Calu3 (cell line): ENCODE data around the gene NAV1. TPM values are rescaled to one million over a fixed set of nuclear protein-coding genes. Genes with fewer than 3 reads are reported as not detected.

Experiments used
- BruUV-seq: library from RNA; stranded (reverse); fragments of 400-500 nt; replicated peaks from 2 replicates; lab custom pipeline; 2021; lab: Mats Ljungman, UMichigan
- CTCF ChIA-PET: fragments of 300-600 bp; sonication (Branson Sonifier 250); formaldehyde crosslinking; loops from one replicate; lab custom pipeline; 2022; ENCODE audit warnings: antibody characterized with exemption; lab: Charles Lee
- DNase-seq: peaks from one replicate; pipeline ENCODE4 v3.0.0; 2022
- H3K27ac Mint-ChIP-seq: one replicate; pipeline ENCODE4 v1.8.0; 2022; ENCODE audit warnings: mixed read lengths; ENCODE audit not compliant: unreplicated experiment
- H3K27me3 Mint-ChIP-seq: one replicate; pipeline ENCODE4 v1.8.0; 2022; ENCODE audit warnings: mixed read lengths; ENCODE audit not compliant: unreplicated experiment
- H3K36me3 Mint-ChIP-seq: one replicate; pipeline ENCODE4 v1.8.0; 2022; ENCODE audit warnings: mild to moderate bottlenecking, moderate library complexity, mixed read lengths; ENCODE audit not compliant: insufficient read depth, unreplicated experiment
- H3K4me1 Mint-ChIP-seq: one replicate; pipeline ENCODE4 v1.8.0; 2022; ENCODE audit warnings: mild to moderate bottlenecking, low read depth, mixed read lengths; ENCODE audit not compliant: unreplicated experiment
- H3K4me3 Mint-ChIP-seq: one replicate; pipeline ENCODE4 v1.8.0; 2022; ENCODE audit warnings: mild to moderate bottlenecking, low read depth, moderate library complexity, mixed read lengths; ENCODE audit not compliant: unreplicated experiment
- H3K9me3 Mint-ChIP-seq: one replicate; pipeline ENCODE4 v1.8.0; 2022; ENCODE audit warnings: low read depth, mixed read lengths; ENCODE audit not compliant: unreplicated experiment
- CTCF ChIP-seq: fragments of 200-600 bp; IDR thresholded peaks from one replicate; pipeline ENCODE4 v1.8.0; 2022; ENCODE audit warnings: antibody characterized with exemption; ENCODE audit not compliant: unreplicated experiment
- intact Hi-C: fragments of 100-400 bp; cut with micrococcal nuclease; formaldehyde crosslinking; loops from one replicate; pipeline ENCODE4 v1.10.0; 2022; ENCODE audit not compliant: unreplicated experiment
- total RNA-seq: library from RNA; stranded (reverse); gene quantifications from 2 replicates; pipeline ENCODE4 v1.2.3, GENCODE V29; 2022

NAV1 gene
- total RNA-seq, 1 experiment from 2014 or later = 24.8 TPM

- Mint-ChIP-seq H3K4me1 (peaks cover 51% of the 10 kb centered on the region), H3K27ac (no peak overlapping the region), H3K4me3 (no peak overlapping the region), H3K36me3 (peaks cover 19% of the 10 kb centered on the region), H3K27me3 (no peaks in the 10 kb centered on the region), H3K9me3 (no peaks in the 10 kb centered on the region)
- no peak for TF ChIP-seq CTCF
- no peak for DNase-seq
- intact Hi-C loops = no loop called here
- no TSS peak for BruUV-seq
- CTCF ChIA-PET = interaction anchor here (1.3 kb wide), 1 partner anchor 156 kb away, joined by 3 read pairs; no protein-coding TSS in a partner anchor
Observed at GRCh38 chr1:201554190-201554600, 15.3 kb downstream of the NAV1 start.

DNA sequence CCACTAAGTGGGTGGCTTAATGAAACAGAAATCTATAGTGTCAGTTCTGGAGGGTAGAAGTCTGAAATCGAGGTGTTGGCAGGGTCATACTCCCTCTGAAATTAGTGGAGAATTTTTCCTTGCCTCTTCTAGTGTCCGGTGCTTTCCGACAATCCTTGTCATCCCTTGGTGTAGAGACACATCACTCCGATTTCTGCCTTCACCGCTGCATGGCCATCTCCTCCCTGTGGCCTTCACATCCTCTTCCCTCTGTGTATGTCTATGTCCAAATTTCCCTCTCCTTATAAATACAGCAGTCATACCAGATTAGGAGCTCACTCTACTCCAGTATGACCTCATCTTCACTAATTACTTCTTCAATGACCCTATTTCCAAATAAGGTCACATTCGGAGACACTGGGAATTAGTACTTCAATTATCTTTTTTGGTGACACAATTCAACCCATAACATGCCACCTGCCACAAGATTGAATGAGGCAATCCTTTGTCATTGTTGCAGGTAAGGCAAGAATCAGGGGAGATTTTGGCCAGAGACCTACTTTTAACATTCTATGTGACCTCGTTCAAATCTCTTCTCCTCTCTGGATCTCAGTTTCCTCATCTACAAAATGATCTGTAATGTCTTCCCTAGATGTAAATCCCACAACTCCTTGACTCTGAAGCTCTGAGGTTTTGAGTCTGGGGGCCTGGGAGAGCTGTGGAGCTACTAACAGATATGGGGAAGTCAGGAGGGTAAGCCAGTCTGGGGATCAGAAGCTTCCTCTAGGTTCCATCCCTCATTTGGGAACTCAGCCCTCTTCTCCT is 16.1 kb downstream of the NAV1 start:
- CTCF ChIA-PET = interaction anchor here (0.6 to 1.3 kb wide), 2 partner anchors 119 to 155 kb away, joined by 3 to 4 read pairs; no protein-coding TSS in a partner anchor
- Mint-ChIP-seq H3K36me3 (peaks cover 19% of the 10 kb centered on the region), H3K27me3 (no peaks in the 10 kb centered on the region), H3K4me3 (no peak overlapping the region), H3K9me3 (no peaks in the 10 kb centered on the region), H3K27ac (peak overlapping the region; percentile 67), H3K4me1 (peaks cover 48% of the 10 kb centered on the region)
- TF ChIP-seq CTCF = no peak
- no TSS peak for BruUV-seq
- intact Hi-C loops = no loop called here
- DNase-seq = no peak

GRCh38 chr1:201555593-201555945 is 16.6 kb downstream of the NAV1 start:
- Mint-ChIP-seq H3K36me3 (peaks cover 19% of the 10 kb centered on the region), H3K4me1 (peaks cover 48% of the 10 kb centered on the region), H3K27me3 (no peaks in the 10 kb centered on the region), H3K4me3 (no peak overlapping the region), H3K9me3 (no peaks in the 10 kb centered on the region), H3K27ac (no peak overlapping the region)
- intact Hi-C loops = no loop called here
- no peak for TF ChIP-seq CTCF
- CTCF ChIA-PET = interaction anchor here (0.6 kb wide), 1 partner anchor 120 kb away, joined by 4 read pairs; no protein-coding TSS in a partner anchor
- DNase-seq = no peak
- BruUV-seq = no TSS peak

DNA sequence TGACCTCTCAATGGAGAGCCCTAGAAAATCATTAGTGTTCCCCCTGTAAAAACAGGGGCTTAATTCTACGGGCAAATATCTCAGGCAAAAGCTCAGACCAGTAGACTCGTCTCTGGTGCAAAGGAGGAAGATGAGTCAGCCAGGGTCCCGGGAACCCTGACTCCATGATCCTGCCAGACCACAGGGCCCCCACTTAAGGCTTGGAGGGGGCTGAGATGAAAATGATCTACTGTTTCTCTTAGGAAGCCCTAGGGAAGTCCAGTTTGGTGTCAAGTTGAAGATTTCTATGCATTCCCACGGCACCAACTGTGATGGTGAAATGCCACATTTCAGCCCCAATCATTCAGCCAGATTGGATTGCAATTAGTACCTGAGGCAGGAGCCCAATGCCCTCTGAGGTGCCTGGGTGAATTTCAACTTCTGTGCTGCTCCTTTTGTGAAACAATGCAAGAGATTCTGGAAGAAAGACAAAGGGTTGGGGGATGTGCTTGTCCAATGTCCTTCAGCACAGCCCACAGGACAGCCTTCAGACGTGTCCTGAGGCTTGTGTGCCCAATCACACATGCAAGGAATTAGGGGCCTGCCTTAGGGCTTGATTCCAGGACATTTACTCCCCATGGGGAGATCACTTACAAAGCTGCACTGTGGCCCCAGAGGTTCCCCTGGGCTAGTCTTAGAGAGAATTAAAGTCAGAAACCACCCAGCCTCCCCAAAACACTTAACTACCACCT is 18.1 kb downstream of the NAV1 start:
- no peak for DNase-seq
- Mint-ChIP-seq H3K9me3 (no peaks in the 10 kb centered on the region), H3K4me3 (no peak overlapping the region), H3K4me1 (peaks cover 34% of the 10 kb centered on the region), H3K27ac (no peak overlapping the region), H3K36me3 (peaks cover 15% of the 10 kb centered on the region), H3K27me3 (no peaks in the 10 kb centered on the region)
- intact Hi-C loops = no loop called here
- no TSS peak for BruUV-seq
- CTCF ChIA-PET = interaction anchor here (0.7 to 1.3 kb wide), 3 partner anchors 8 to 236 kb away, joined by 3 to 5 read pairs (median 3); no protein-coding TSS in a partner anchor
- TF ChIP-seq CTCF = no peak
